ENCODE results near the gene CLEC9A.

DNA sequence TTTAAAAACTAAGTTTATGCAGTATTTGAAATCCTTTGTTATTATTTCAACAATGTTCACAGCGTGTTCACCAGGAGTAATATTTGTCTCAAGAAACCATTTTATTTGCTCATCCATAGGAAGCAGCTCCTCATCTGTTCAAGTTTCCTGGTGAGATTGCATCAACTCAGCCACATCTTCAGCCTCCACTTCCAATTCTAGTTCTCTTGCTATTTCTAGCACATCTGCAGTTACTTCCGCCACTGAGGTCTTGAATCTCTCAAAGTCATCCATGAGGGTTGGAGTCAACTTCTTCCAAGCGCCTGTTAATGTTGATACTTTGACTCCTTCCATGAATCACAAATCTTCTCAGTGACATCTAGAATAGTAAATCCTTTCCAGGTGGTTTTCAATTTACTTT, 18.0 kb downstream of the CLEC9A start:
- TF ChIP-seq CEBPB (IDR thresholded peaks at IDR 0.05) = no peak
- TF ChIP-seq EP300 (IDR thresholded peaks at IDR 0.05; ENCODE audit: borderline replicate concordance) = no peak
- no peak for TF ChIP-seq REST (IDR thresholded peaks at IDR 0.05; ENCODE audit: low read depth)
- no peak for TF ChIP-seq EGR1 (IDR thresholded peaks at IDR 0.05)
- no peak for TF ChIP-seq TAF1 (IDR thresholded peaks at IDR 0.05; ENCODE audit: low read depth)
- TF ChIP-seq MAX (IDR thresholded peaks at IDR 0.05) = no peak
- TF ChIP-seq FOXM1 (IDR thresholded peaks at IDR 0.05; ENCODE audit: borderline replicate concordance, low read depth) = no peak
- no peak for TF ChIP-seq YY1 (IDR thresholded peaks at IDR 0.05; ENCODE audit: low read depth)
- no peak for TF ChIP-seq RAD21 (IDR thresholded peaks at IDR 0.05; ENCODE audit: low read depth)
- TF ChIP-seq ZBTB7A (IDR thresholded peaks at IDR 0.05; ENCODE audit: low read depth) = no peak
- TF ChIP-seq TCF12 (IDR thresholded peaks at IDR 0.05; ENCODE audit: low read depth) = no peak

All from Ishikawa (cell line).